ENCODE measurements around the gene ARHGAP21. TPM values are rescaled to one million over a fixed set of nuclear protein-coding genes. Genes with fewer than 3 reads are reported as not detected.

The ARHGAP21 gene
- total and polyA plus RNA-seq, 9 of the 15 experiments (the other 6 are each of a cell fraction or from before 2014, with no cell fraction given) = 13.6 to 145 (median 60.8) TPM

DNA sequence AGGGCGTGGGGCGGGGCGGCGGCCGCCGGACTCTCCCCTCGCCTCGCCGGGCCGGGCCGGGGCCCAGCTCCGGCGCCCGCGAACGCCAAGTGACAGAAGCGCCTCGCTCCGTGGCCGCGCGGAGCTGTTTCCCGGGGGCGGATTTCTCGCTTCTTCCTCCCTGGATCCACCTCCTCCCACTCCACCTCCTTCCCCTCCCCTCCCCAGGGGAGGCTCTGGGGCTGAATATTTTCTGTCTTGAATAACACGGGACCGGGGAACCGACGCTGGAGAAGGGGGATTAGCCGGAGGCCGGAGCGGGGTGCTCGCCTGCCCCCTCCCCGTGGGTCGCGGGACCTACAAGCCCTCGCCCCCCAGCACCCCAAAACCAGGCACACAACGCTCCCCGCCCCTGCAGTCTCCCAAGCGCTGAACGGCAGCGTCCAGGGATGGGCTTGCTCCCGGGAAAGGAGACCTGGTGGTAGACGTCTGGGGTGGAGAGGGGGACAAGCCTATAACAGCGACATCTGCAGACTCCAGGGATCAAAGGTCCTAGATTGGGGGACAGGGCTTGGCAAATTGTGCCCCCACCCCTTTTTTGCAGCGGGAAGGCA is at the start of gene ARHGAP21 (continued):
- TF ChIP-seq ID3 (CRISPR knock-in tag; IDR thresholded peaks at IDR 0.05) (no peak), ID3 (tag; IDR thresholded peaks at IDR 0.05) (peak; percentile 56; the same call in 1 of the 2 replicates), MAZ (CRISPR knock-in tag; conservative IDR thresholded peaks at IDR 0.05 in 1 of 2, IDR thresholded peaks at IDR 0.05 in 1 of 2) (peak; percentile 42 to 62), ERF (CRISPR knock-in tag; IDR thresholded peaks at IDR 0.05) (0 out of 2 replicates have a peak, but pooled peaks have one; percentile 12), ZNF24 (IDR thresholded peaks at IDR 0.05) (no peak), ARID2 (IDR thresholded peaks at IDR 0.05) (no peak), MLLT1 (IDR thresholded peaks at IDR 0.05) (0 out of 4 replicates have a peak, but pooled peaks of 1 of the 2 experiments have one; percentile 40), BRD9 (IDR thresholded peaks at IDR 0.05; ENCODE audit: low read depth, partially characterized antibody) (peak; percentile 46), IFI16 (CRISPR knock-in tag; IDR thresholded peaks at IDR 0.05) (no peak), CAMTA2 (CRISPR knock-in tag; conservative IDR thresholded peaks at IDR 0.05) (0 out of 2 replicates have a peak, but pooled peaks have one; percentile 74), TCF7L2 (IDR thresholded peaks at IDR 0.05; ENCODE audit: low read depth, low read length) (no peak), HDAC1 (IDR thresholded peaks at IDR 0.05) (peak in 1 of 2 experiments; percentile 59; a peak in 2 of 4 replicates), SMAD2 (IDR thresholded peaks at IDR 0.05; ENCODE audit: low read depth, low read length) (no peak), PHB (CRISPR knock-in tag; IDR thresholded peaks at IDR 0.05) (0 out of 2 replicates have a peak, but pooled peaks have one; percentile 36), CEBPB (tag; IDR thresholded peaks at IDR 0.05) (no peak), AFF4 (CRISPR knock-in tag; IDR thresholded peaks at IDR 0.05) (peak; percentile 41; the same call in 1 of the 2 replicates), ZFX (CRISPR knock-in tag; IDR thresholded peaks at IDR 0.05) (0 out of 2 replicates have a peak, but pooled peaks have one; percentile 35), ZNF696 (CRISPR knock-in tag; conservative IDR thresholded peaks at IDR 0.05) (no peak), POLR2G (IDR thresholded peaks at IDR 0.05; ENCODE audit: low read depth, low read length) (peak; percentile 71), SAP30 (IDR thresholded peaks at IDR 0.05; ENCODE audit: borderline replicate concordance, insufficient read depth, low read depth, low read length, poor library complexity, severe bottlenecking) (peak; percentile 82), NFIC (IDR thresholded peaks at IDR 0.05) (0 out of 2 replicates have a peak, but pooled peaks have one; percentile 13)
